PC-9 (cell line): ENCODE data around the gene MAFG.

Experiments
- CTCF ChIP-seq: fragments of 200-600 bp; sonication (generic); conservative IDR thresholded peaks from 2 replicates; pipeline ENCODE4 v1.6.1; 2017; ENCODE audit warnings: mixed run types, antibody characterized with exemption, mild to moderate bottlenecking, moderate library complexity
- EZH2 ChIP-seq: fragments of 200-600 bp; sonication (generic); IDR thresholded peaks from 2 replicates; pipeline ENCODE4 v1.8.0; 2017; ENCODE audit warnings: antibody characterized with exemption, low read depth

DNA sequence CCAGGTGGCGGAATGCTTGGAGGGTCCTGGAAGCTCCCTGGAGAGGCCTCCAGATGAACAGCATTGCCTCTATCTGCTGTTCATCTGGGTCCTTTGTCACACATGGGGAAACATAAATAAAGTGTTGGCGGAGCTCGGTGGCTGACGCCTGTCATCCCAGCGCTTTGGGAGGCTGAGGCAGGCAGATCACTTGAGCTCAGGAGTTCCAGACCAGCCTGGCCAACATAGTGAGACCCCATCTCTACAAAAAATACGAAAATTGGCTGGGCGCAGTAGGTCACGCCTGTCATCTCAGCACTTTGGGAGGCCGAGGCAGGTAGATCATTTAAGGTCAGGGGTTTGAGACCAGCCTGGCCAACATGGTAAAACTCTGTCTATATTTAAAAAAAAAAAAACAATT is 17.3 kb upstream of the MAFG start:
- TF ChIP-seq CTCF (no peak), EZH2 (no peak)
